Duodenal mucosa (tissue), 2 donors: ENCODE data around the gene DCN.

Source experiments
- H3K27ac ChIP-seq: one replicate; pipeline ENCODE4 v1.7.0; 2013; ENCODE audit warnings: low read depth, low read length
- H3K27me3 ChIP-seq, 2 donors: one replicate each; pipeline ENCODE4 v1.7.0; 2013; ENCODE audit warnings: low read length in 2 of 2, control low read depth in 1 of 2; ENCODE audit not compliant: insufficient read depth in 2 of 2, control insufficient read depth in 1 of 2
- H3K36me3 ChIP-seq, 2 donors: one replicate each; pipeline ENCODE4 v1.7.0; 2013; ENCODE audit warnings: low read length in 2 of 2, control low read depth in 1 of 2; ENCODE audit not compliant: insufficient read depth in 2 of 2, control insufficient read depth in 1 of 2
- H3K4me1 ChIP-seq, 2 donors: one replicate each; pipeline ENCODE4 v1.7.0; 2013; ENCODE audit warnings: low read length in 2 of 2, control low read depth in 1 of 2; ENCODE audit not compliant: insufficient read depth in 2 of 2, control insufficient read depth in 1 of 2
- H3K4me3 ChIP-seq, 2 donors: one replicate each; pipeline ENCODE4 v1.7.0; 2013; ENCODE audit warnings: low read length in 2 of 2, low read depth in 1 of 2
- H3K9ac ChIP-seq, 2 donors: one replicate each; pipeline ENCODE4 v1.7.0; 2013; ENCODE audit warnings: low read length in 2 of 2, low read depth in 1 of 2
- H3K9me3 ChIP-seq, 2 donors: one replicate each; pipeline ENCODE4 v1.7.0; 2013; ENCODE audit warnings: low read length in 2 of 2, control low read depth in 1 of 2; ENCODE audit not compliant: control insufficient read depth in 1 of 2

DCN gene

GRCh38 chr12:91143206-91143605, 39.4 kb downstream of the DCN start:
- H3K27me3 ChIP-seq, result no peaks in the 10 kb centered on the region
- H3K9me3 ChIP-seq, result no peaks in the 10 kb centered on the region
- H3K27ac ChIP-seq, result no peak overlapping the region
- H3K4me1 ChIP-seq, result peaks cover 9 to 21% of the 10 kb centered on the region in 2 donors
- H3K4me3 ChIP-seq, result no peak overlapping the region
- H3K36me3 ChIP-seq, result no peaks in the 10 kb centered on the region
- H3K9ac ChIP-seq, result no peak overlapping the region

- H3K4me1 ChIP-seq, result peaks cover 14 to 27% of the 10 kb centered on the region in 2 donors
- no peaks in the 10 kb centered on the region for H3K9me3 ChIP-seq
- no peak overlapping the region for H3K9ac ChIP-seq
- H3K27me3 ChIP-seq, result no peaks in the 10 kb centered on the region
- no peaks in the 10 kb centered on the region for H3K36me3 ChIP-seq
- no peak overlapping the region for H3K4me3 ChIP-seq
- no peak overlapping the region for H3K27ac ChIP-seq
These were observed 40.4 kb downstream of the DCN start for GRCh38 chr12:91142221-91142631.

GRCh38 chr12:91140026-91140931, 42.3 kb downstream of the DCN start:
- no peak overlapping the region for H3K27ac ChIP-seq

GRCh38 chr12:91139286-91139685, 43.3 kb downstream of the DCN start:
- Histone ChIP-seq H3K36me3 (no peaks in the 10 kb centered on the region), H3K4me1 (peaks cover 14 to 27% of the 10 kb centered on the region in 2 donors), H3K27me3 (no peaks in the 10 kb centered on the region), H3K9ac (no peak overlapping the region), H3K9me3 (no peaks in the 10 kb centered on the region), H3K4me3 (no peak overlapping the region), H3K27ac (no peak overlapping the region)

More at GRCh38 chr12:91140026-91140931, 42.3 kb downstream of the DCN start:
- no peaks in the 10 kb centered on the region for H3K36me3 ChIP-seq
- no peaks in the 10 kb centered on the region for H3K27me3 ChIP-seq
- no peak overlapping the region for H3K4me3 ChIP-seq
- H3K9ac ChIP-seq, result no peak overlapping the region
- no peaks in the 10 kb centered on the region for H3K9me3 ChIP-seq
- H3K4me1 ChIP-seq, result peaks cover 14 to 27% of the 10 kb centered on the region in 2 donors

- Histone ChIP-seq H3K4me1 (peaks cover 14 to 27% of the 10 kb centered on the region in 2 donors), H3K36me3 (no peaks in the 10 kb centered on the region), H3K27me3 (no peaks in the 10 kb centered on the region), H3K9me3 (no peaks in the 10 kb centered on the region), H3K9ac (no peak overlapping the region), H3K27ac (no peak overlapping the region), H3K4me3 (no peak overlapping the region)
These were observed 44.2 kb downstream of the DCN start for GRCh38 chr12:91138337-91138920.

GRCh38 chr12:91133871-91134270, 48.7 kb downstream of the DCN start:
- no peak overlapping the region for H3K27ac ChIP-seq
- no peaks in the 10 kb centered on the region for H3K9me3 ChIP-seq
- H3K4me3 ChIP-seq, result no peak overlapping the region
- peaks cover 10 to 13% of the 10 kb centered on the region in 2 donors for H3K4me1 ChIP-seq
- H3K27me3 ChIP-seq, result no peaks in the 10 kb centered on the region
- H3K9ac ChIP-seq, result no peak overlapping the region
- H3K36me3 ChIP-seq, result no peaks in the 10 kb centered on the region

GRCh38 chr12:91129662-91130362, 52.8 kb downstream of the DCN start:
- no peaks in the 10 kb centered on the region for H3K27me3 ChIP-seq
- H3K27ac ChIP-seq, result no peak overlapping the region
- H3K4me3 ChIP-seq, result no peak overlapping the region
- peaks cover 0 to 9% of the 10 kb centered on the region in 2 donors for H3K4me1 ChIP-seq
- no peaks in the 10 kb centered on the region for H3K36me3 ChIP-seq
- peaks cover 0 to 3% of the 10 kb centered on the region in 2 donors for H3K9me3 ChIP-seq
- H3K9ac ChIP-seq, result no peak overlapping the region

GRCh38 chr12:91127751-91128150, 54.9 kb downstream of the DCN start:
- no peaks in the 10 kb centered on the region for H3K27me3 ChIP-seq
- no peaks in the 10 kb centered on the region for H3K36me3 ChIP-seq
- H3K4me3 ChIP-seq, result peak overlapping the region in 1 of 2 donors; percentile 28
- H3K9ac ChIP-seq, result no peak overlapping the region
- peaks cover 0 to 9% of the 10 kb centered on the region in 2 donors for H3K4me1 ChIP-seq
- no peak overlapping the region for H3K27ac ChIP-seq
- peaks cover 0 to 3% of the 10 kb centered on the region in 2 donors for H3K9me3 ChIP-seq

- Histone ChIP-seq H3K27me3 (no peaks in the 10 kb centered on the region), H3K9ac (no peak overlapping the region), H3K36me3 (no peaks in the 10 kb centered on the region), H3K9me3 (peaks cover 0 to 3% of the 10 kb centered on the region in 2 donors), H3K4me3 (peak overlapping the region in 1 of 2 donors; percentile 28), H3K4me1 (peaks cover 0 to 9% of the 10 kb centered on the region in 2 donors), H3K27ac (no peak overlapping the region)
These were observed 55.3 kb downstream of the DCN start for GRCh38 chr12:91127306-91127705.

- H3K36me3 ChIP-seq, result no peaks in the 10 kb centered on the region
- peaks cover 0 to 3% of the 10 kb centered on the region in 2 donors for H3K9me3 ChIP-seq
- H3K9ac ChIP-seq, result no peak overlapping the region
- no peak overlapping the region for H3K27ac ChIP-seq
- H3K4me3 ChIP-seq, result no peak overlapping the region
- H3K27me3 ChIP-seq, result no peaks in the 10 kb centered on the region
- H3K4me1 ChIP-seq, result peaks cover 0 to 9% of the 10 kb centered on the region in 2 donors
These were observed 56.1 kb downstream of the DCN start for GRCh38 chr12:91126516-91126915.
